ENCODE results near the gene SLC12A8.

DNA sequence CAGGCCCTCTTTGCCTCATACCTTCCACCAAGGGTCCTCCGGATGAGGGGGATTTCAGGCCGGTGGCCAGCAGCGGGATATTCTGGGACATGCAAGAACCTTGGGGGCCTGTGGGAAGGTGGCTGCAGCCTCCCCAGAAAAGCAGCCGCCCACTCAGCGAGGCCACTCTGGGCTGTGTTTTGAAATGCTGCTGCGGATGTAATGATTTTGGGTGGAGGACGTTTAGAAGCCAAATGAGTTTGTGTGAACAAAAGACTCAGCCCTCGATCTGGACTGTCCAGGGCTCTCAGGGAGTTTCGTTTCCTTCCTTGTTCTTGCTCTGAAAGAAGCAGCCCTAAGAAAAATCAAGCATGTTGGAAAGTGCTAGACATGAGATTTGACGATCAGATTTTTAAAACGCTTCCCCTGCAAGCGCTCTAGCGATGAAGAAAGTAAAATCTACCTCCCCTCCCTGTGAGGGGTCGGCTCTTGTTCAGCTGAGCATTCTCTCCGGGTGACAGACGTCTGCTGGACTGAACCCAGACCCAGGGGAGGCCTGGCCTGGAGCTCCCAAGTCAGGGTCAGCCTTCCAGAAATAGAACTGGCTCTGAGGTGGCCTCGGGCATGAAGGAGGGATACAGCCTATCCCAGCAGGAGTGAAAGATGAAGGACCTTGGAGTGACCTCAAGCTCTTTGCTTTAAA is 169.7 kb downstream of the SLC12A8 start:
- TF ChIP-seq, protein P1, sequence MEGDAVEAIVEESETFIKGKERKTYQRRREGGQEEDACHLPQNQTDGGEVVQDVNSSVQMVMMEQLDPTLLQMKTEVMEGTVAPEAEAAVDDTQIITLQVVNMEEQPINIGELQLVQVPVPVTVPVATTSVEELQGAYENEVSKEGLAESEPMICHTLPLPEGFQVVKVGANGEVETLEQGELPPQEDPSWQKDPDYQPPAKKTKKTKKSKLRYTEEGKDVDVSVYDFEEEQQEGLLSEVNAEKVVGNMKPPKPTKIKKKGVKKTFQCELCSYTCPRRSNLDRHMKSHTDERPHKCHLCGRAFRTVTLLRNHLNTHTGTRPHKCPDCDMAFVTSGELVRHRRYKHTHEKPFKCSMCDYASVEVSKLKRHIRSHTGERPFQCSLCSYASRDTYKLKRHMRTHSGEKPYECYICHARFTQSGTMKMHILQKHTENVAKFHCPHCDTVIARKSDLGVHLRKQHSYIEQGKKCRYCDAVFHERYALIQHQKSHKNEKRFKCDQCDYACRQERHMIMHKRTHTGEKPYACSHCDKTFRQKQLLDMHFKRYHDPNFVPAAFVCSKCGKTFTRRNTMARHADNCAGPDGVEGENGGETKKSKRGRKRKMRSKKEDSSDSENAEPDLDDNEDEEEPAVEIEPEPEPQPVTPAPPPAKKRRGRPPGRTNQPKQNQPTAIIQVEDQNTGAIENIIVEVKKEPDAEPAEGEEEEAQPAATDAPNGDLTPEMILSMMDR (IDR thresholded peaks at IDR 0.05) = no peak
- no peak for TF ChIP-seq EZH2 (IDR thresholded peaks at IDR 0.05; ENCODE audit: borderline replicate concordance, insufficient read depth, low read depth, low read length, poor library complexity, severe bottlenecking)

Data from B cell (primary cell).